Panc1 (cell line): ENCODE results near the gene AGER. TPM values are rescaled to one million over a fixed set of nuclear protein-coding genes. Genes with fewer than 3 reads are reported as not detected.

Experiments used
- ATAC-seq: fragments of 200-7000 bp; cut with Tn5 transposase; 2 replicates; pipeline ENCODE4 v1.9.1; 2020; ENCODE audit warnings: mild to moderate bottlenecking, moderate library complexity
- BruUV-seq: library from RNA; stranded (reverse); fragments of 400-500 nt; replicated peaks from 2 replicates; lab custom pipeline; 2021; lab: Mats Ljungman, UMichigan
- CTCF ChIA-PET: fragments of 300-600 bp; sonication (Branson Sonifier 250); formaldehyde crosslinking; loops from one replicate; lab custom pipeline; 2022; ENCODE audit warnings: antibody characterized with exemption; lab: Charles Lee
- POLR2A ChIA-PET: fragments of 300-600 bp; sonication (Branson Sonifier 250); formaldehyde crosslinking; loops from one replicate; lab custom pipeline; 2022; ENCODE audit warnings: antibody characterized with exemption; lab: Charles Lee
- DNase-seq: peaks from one replicate; pipeline ENCODE4 v3.0.0-alpha.2; 2010; ENCODE audit warnings: low read depth, low spot score
- H3K27ac ChIP-seq: 2 replicates; pipeline ENCODE4 v1.5.1; 2011; ENCODE audit warnings: mild to moderate bottlenecking, low read length, inconsistent platforms
- H3K27me3 ChIP-seq: fragments of 200-500 bp; sonication (Bioruptor generic); 2 replicates; pipeline ENCODE4 v1.6.0; 2014; ENCODE audit warnings: low read length, inconsistent platforms; ENCODE audit not compliant: control insufficient read depth, insufficient read depth
- H3K36me3 ChIP-seq: fragments of 200-500 bp; sonication (Bioruptor generic); 2 replicates; pipeline ENCODE4 v1.5.1; 2014; ENCODE audit warnings: inconsistent platforms, mild to moderate bottlenecking, low read length, moderate library complexity; ENCODE audit not compliant: control insufficient read depth, insufficient read depth
- H3K4me1 ChIP-seq: 2 replicates; pipeline ENCODE4 v1.5.1; 2011; ENCODE audit warnings: inconsistent platforms, mild to moderate bottlenecking, low read length, moderate library complexity; ENCODE audit not compliant: control insufficient read depth, insufficient read depth
- H3K4me3 ChIP-seq, 2 experiments: 2 replicates each; pipeline ENCODE4 v1.5.1; 2011 to 2012; ENCODE audit warnings: low read depth in 2 of 2, low read length in 2 of 2, mild to moderate bottlenecking in 2 of 2, inconsistent platforms in 1 of 2, moderate library complexity in 1 of 2
- H3K9me3 ChIP-seq: fragments of 200-500 bp; sonication (Bioruptor generic); 2 replicates; pipeline ENCODE4 v1.5.1; 2014; ENCODE audit warnings: low read depth, mild to moderate bottlenecking, inconsistent platforms, low read length, moderate library complexity; ENCODE audit not compliant: control insufficient read depth, insufficient read depth
- POLR2AphosphoS5 ChIP-seq: IDR thresholded peaks from 2 replicates; pipeline ENCODE4 v1.6.1; 2012; ENCODE audit warnings: mild to moderate bottlenecking, low read depth, low read length, moderate library complexity
- SIN3A ChIP-seq: IDR thresholded peaks from 2 replicates; pipeline ENCODE4 v1.6.1; 2012; ENCODE audit warnings: low read depth, mild to moderate bottlenecking, low read length, moderate library complexity, borderline replicate concordance; ENCODE audit not compliant: insufficient read depth
- TCF7L2 ChIP-seq: IDR thresholded peaks from 2 replicates; pipeline ENCODE4 v1.6.1; 2011; ENCODE audit warnings: mild to moderate bottlenecking, low read depth, low read length, inconsistent platforms
- in situ Hi-C: cut with HindIII; loops from 2 replicates; pipeline ENCODE4 v1.10.0; 2016; ENCODE audit warnings: low sequenced_read_pairs, low pct_unique_long_range_greater_than_20kb
- intact Hi-C: fragments of 100-400 bp; cut with micrococcal nuclease; formaldehyde crosslinking; loops from one replicate; pipeline ENCODE4 v1.10.0; 2022; ENCODE audit not compliant: unreplicated experiment
- total RNA-seq: library from RNA; stranded (reverse); gene quantifications from one replicate; pipeline ENCODE4 v1.2.1, GENCODE V29; 2021; ENCODE audit not compliant: unreplicated experiment
- TF ChIP-seq, protein P1 (sequence below): fragments of 450-650 bp; IDR thresholded peaks from 2 replicates; pipeline ENCODE4 v1.5.1; 2017; ENCODE audit warnings: mild to moderate bottlenecking
- TF ChIP-seq, protein P2 (sequence below), 2 experiments: IDR thresholded peaks; 2 replicates each; pipeline ENCODE4 v1.6.1; 2011 to 2012; ENCODE audit warnings: low read depth in 2 of 2, control low read depth in 1 of 2, low read length in 1 of 2, mild to moderate bottlenecking in 1 of 2, moderate library complexity in 1 of 2; ENCODE audit not compliant: insufficient read depth in 1 of 2

AGER gene
- total RNA-seq, 1 experiment from 2014 or later: 3.7 TPM

DNA sequence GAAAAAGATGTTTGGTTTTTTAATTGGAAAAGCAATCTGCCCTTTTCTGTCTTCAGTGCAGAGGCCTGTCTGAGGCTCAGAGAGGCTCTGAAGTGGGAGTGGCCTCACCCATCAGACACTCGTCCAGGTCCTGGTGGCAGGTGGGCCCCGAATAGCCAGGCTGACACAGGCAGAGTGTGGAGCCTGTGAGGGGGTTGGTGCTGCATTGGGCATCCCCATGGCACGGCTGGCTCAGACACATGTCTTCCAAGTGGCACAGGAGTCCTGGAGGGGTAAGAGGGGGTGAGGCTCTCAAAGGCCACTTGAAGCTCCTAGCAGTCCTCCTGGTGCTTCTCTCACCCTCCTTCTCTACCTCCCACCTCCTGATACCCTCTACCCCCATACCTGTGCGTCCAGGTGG is 36.0 kb upstream of the AGER start:
- ATAC-seq: no peak
- CTCF ChIA-PET: no interaction called here
- Histone ChIP-seq H3K4me3 (no peak overlapping the region), H3K9me3 (no peaks in the 10 kb centered on the region), H3K27ac (no peak overlapping the region), H3K4me1 (no peaks in the 10 kb centered on the region), H3K27me3 (no peaks in the 10 kb centered on the region), H3K36me3 (no peaks in the 10 kb centered on the region)
- no TSS peak for BruUV-seq
- intact Hi-C loops: no loop called here
- in situ Hi-C loops: no loop called here
- POLR2A ChIA-PET: no interaction called here
- TF ChIP-seq, protein P1, sequence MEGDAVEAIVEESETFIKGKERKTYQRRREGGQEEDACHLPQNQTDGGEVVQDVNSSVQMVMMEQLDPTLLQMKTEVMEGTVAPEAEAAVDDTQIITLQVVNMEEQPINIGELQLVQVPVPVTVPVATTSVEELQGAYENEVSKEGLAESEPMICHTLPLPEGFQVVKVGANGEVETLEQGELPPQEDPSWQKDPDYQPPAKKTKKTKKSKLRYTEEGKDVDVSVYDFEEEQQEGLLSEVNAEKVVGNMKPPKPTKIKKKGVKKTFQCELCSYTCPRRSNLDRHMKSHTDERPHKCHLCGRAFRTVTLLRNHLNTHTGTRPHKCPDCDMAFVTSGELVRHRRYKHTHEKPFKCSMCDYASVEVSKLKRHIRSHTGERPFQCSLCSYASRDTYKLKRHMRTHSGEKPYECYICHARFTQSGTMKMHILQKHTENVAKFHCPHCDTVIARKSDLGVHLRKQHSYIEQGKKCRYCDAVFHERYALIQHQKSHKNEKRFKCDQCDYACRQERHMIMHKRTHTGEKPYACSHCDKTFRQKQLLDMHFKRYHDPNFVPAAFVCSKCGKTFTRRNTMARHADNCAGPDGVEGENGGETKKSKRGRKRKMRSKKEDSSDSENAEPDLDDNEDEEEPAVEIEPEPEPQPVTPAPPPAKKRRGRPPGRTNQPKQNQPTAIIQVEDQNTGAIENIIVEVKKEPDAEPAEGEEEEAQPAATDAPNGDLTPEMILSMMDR: no peak
- TF ChIP-seq SIN3A: no peak
- TF ChIP-seq, protein P2, sequence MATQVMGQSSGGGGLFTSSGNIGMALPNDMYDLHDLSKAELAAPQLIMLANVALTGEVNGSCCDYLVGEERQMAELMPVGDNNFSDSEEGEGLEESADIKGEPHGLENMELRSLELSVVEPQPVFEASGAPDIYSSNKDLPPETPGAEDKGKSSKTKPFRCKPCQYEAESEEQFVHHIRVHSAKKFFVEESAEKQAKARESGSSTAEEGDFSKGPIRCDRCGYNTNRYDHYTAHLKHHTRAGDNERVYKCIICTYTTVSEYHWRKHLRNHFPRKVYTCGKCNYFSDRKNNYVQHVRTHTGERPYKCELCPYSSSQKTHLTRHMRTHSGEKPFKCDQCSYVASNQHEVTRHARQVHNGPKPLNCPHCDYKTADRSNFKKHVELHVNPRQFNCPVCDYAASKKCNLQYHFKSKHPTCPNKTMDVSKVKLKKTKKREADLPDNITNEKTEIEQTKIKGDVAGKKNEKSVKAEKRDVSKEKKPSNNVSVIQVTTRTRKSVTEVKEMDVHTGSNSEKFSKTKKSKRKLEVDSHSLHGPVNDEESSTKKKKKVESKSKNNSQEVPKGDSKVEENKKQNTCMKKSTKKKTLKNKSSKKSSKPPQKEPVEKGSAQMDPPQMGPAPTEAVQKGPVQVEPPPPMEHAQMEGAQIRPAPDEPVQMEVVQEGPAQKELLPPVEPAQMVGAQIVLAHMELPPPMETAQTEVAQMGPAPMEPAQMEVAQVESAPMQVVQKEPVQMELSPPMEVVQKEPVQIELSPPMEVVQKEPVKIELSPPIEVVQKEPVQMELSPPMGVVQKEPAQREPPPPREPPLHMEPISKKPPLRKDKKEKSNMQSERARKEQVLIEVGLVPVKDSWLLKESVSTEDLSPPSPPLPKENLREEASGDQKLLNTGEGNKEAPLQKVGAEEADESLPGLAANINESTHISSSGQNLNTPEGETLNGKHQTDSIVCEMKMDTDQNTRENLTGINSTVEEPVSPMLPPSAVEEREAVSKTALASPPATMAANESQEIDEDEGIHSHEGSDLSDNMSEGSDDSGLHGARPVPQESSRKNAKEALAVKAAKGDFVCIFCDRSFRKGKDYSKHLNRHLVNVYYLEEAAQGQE (IDR thresholded peaks at IDR 0.05; ENCODE audit: insufficient read depth in 1 of 2, low read depth in 2 of 2, low read length in 1 of 2): no peak
- no peak for TF ChIP-seq POLR2AphosphoS5
- no peak for TF ChIP-seq TCF7L2
- DNase-seq: no peak

GRCh38 chr6:32218167-32218566 is 34.1 kb upstream of the AGER start:
- CTCF ChIA-PET: no interaction called here
- no TSS peak for BruUV-seq
- no peak overlapping the region for H3K27ac ChIP-seq
- H3K4me3 ChIP-seq: no peak overlapping the region
- TF ChIP-seq, protein P2 (IDR thresholded peaks at IDR 0.05; ENCODE audit: insufficient read depth in 1 of 2, low read depth in 2 of 2, low read length in 1 of 2): no peak
- no peak for TF ChIP-seq SIN3A
- no peak for TF ChIP-seq TCF7L2
- no peak for TF ChIP-seq POLR2AphosphoS5
- TF ChIP-seq, protein P1: no peak
- ATAC-seq (no peak), DNase-seq (no peak)
- H3K36me3 ChIP-seq: no peaks in the 10 kb centered on the region
- no peaks in the 10 kb centered on the region for H3K4me1 ChIP-seq
- H3K27me3 ChIP-seq: no peaks in the 10 kb centered on the region
- intact Hi-C loops: no loop called here
- H3K9me3 ChIP-seq: no peaks in the 10 kb centered on the region
- in situ Hi-C loops: no loop called here
- POLR2A ChIA-PET: no interaction called here
